ENCODE results near the gene SDC3.
"Not testable (repeated sequence)": the region's sequence is repeated elsewhere in the genome, so short reads cannot be mapped to it uniquely, and the experiment has no call there.

The SDC3 gene

DNA sequence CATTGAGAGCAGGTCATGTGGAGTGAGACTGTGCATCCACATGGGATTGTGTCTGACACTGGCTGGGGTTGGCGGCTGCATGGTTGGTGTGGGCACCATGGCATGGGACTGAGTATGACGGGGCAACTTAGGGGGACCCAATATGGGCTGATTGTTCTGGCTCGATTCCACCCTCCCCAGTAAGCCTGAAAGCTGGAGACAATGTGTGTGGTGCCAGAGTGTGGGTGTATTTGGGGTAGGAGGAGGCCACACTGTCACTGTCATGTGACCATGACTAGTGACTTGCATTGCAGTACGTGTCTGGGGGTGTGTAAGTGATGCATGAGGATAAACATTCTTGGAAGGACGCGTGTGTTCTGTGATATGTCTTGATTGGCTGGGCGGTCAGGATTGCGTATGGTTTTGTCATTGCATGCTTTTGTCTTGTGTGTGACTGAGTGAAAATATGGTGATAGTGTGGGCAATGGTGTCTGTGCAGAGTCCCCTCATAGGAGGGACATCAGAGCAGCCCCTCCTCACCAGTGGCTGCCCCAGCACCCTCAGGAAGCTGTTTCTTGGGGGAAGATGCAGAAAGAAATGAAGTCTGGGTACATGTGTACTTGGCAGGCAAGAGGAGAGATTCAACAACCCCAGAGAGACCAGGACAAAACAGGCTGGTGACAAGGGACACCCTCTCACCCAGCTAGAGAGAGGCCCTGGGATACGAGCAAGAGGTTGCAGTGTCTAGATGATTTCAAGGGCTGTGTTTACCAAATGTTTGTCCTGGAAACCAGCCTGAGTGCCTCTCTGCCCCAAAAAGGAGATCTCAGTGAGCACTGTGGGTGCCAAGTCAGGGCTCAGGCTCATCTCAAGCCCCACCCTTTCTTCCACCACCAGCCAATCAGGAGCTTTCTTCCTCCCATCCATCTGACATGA, 36.3 kb downstream of the SDC3 start:
- no peak for DNase-seq

DNA sequence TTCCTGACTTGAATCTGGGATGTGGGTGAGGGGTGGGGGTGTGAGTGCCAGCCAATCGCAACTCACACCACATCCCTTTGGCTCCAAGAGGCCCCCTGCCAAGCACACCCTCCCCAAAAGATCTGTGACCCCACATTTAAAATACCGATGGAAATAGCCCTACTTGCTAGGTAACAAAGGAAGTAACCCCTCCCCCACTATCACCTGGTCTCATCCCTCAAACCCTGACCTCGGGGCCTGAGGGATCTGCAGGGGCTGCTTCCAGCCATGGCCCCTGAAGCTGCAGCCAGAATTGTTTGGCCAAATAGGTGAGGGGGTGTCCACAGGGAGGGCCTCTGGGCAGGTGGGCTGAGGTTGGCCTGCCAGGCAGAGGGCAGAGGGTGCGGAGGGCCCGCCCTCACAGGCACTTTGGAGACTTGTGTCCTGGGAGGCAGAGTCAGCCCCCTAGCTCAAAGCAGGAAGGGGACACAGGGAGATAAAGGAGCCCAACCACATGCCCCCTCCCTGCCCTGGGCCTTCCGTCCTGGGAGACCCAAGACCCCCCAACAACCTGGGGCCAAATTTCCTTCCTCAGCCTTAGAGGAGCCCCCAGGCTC, 37.2 kb downstream of the SDC3 start:
- no peak for DNase-seq

DNA sequence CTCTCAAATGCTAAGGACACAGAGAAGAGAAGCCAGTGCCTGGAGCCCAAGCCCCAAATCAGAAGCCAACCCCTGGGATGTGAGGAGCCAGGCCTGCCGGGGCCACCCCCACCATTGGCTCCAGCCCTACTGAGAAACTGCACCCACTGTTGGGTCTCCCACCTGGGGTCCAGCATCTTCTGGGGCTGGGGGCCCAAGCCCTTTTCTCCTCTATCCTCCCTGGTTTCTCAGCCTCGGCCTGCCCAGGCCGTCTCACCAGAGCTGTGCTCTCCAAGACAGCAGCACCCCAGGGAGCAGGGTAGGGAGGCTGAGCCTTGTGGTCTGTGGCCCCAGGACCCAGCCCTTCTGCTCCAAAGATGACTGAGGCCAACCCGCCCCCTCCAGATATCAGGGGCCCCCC, 37.9 kb downstream of the SDC3 start:
- no peak for DNase-seq

DNA sequence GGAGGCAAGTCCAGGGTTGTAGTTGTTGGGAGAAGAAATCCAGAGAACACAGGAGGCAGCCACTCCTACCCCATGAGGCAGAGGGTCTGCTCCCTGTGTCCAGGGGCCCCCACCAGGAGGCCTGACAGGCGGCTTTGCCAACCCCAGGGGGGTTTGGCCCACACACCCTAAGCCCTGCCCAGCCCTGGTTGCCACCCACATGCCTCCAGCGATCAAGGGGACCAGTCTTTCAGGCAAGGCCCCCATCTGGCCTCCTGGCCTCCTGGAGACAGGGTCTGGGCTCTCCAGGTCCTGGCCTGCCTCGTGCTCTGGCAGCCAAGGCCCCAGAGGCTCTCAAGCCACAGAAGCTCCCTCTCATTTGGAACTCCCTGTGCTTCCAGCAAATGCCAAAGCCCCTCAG, 38.5 kb downstream of the SDC3 start:
- no peak for DNase-seq

DNA sequence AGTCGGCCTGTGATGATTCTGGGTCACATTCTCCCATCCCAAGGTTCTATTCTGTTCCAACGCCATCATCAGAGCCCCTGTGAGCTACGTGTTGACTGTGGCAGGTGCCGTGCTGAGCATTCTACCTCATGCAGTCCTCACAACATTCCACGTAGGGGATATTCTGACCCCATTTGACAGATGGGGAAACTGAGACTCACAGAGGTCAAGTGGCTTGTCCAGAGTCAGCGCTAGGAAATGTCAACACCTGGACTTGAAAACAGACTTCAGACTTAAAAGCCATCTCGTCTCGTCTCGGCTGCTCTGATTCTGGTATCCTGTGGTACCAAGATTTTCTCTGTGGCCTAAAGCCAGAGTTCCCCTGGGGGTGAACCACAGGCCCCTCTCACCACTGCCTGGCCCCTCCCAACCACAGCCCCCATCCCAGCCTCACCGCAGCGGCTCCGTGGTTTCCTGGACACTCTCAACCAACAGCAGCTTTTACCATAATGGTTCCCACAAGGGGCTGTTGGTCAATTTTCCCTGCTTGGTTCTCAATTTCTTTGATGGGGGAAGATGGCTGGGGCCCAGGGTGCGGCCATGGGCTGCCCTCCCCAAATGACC, 39.6 kb downstream of the SDC3 start:
- DNase-seq: no peak

DNA sequence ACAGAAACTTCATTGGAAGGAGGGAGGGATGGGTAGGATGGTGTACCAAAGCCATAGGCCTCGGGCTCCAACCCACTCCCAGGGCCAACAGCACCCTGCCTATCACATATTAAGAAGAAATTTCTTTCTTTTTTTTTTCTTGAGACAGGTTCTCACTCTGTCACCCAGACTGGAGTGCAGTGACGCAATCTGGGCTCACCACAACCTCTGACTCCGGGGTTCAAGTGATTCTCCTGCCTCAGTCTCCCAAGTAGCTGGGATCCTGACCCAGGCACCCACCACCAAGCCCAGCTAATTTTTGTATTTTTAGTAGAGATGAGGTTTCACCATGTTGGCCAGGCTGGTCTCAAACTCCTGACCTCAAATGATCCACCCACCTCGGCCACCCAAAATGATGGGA, 40.5 kb downstream of the SDC3 start:
- not testable (repeated sequence) for DNase-seq

DNA sequence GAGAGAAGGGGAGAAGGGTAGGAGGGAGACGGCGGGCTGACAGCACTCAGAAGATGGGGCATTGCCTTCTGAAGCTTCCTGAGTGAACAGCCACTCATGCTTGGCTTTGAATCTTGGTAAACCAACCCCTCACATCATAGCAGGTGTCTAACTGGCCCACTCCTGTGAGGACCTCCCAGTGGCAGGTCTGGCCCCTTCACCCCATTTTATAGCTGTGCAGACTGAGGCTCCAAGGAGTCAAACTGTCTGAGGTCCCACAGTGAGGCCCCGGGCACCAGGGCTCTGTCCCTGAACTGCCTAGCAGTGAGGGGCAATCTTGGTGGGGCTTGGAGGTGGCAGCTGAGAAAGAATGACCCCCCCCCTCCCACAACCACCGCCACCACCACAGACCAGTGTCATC, 41.0 kb downstream of the SDC3 start:
- no peak for DNase-seq

DNA sequence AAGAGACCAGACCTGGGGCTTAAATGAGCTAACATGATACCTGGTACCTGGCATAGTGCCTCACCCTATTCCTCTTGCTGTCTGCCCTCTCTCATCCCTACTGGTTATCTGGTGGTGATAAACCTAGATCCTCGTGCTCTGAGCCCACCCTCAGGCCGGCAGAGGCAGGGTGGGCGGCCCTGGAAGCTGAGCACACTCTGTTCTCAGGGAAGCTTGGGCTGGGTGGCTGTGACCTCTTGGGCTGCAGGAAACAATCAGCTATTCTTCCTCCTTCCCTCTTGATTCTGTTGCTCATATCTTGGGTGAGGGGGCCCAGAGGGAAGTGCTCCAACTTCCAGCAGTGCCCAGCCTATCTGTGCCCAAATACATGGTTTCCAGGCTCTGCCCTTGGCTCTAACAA, 42.0 kb downstream of the SDC3 start:
- DNase-seq: no peak

DNA sequence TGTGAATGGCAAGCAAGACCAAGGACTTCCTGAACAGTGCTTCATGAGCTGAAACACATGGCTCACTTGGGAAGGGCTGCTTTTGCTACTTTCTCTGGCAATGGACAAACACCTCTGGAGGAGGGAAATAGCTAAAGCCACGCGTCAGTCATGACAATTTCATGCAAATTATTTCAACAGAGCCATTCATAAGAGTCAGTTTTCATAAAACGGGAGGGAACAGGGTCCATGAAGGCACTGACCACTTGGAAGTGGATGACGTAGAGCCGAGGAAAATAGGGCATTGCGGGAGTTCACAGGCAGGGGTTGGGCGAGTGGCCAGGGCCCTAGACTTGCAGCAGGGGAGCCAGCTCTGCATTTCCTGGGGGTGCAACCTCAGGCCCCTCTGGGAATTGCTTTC, 43.9 kb downstream of the SDC3 start:
- no peak for DNase-seq

DNA sequence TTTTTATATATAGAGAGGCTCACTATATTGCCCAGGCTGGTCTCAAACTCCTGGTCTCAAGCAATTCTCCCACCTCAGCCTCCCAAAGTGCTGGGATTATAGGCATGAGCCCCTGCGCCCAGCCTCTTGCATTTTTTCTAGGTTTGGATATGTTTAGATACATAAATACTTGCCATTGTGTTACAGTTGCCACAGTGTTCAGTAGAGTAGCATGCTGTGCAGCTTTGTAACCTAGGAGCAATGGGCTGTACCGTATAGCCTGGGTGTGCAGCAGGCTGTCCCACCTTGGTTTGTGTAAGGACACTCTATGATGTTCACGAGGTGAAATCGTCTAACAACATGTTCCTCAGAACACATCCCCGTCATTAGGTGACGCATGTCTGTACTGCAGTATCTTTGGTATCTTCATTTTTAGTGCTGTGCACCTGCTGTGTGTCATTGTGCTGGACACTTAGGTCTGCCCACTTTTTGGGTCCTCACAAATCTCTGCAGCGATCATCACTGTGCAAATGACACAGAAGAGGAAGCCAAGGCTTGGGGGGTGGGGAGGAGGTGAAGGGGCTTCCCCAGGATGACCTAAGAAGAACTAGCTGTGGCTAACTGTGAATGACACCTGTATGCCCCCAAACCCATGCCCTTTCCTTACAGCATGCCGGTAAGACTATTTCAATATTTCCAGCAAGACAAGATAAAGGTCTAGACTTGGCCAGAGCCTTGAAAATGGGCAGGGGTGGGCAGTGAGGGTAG, 44.5 kb downstream of the SDC3 start:
- no peak for DNase-seq

DNA sequence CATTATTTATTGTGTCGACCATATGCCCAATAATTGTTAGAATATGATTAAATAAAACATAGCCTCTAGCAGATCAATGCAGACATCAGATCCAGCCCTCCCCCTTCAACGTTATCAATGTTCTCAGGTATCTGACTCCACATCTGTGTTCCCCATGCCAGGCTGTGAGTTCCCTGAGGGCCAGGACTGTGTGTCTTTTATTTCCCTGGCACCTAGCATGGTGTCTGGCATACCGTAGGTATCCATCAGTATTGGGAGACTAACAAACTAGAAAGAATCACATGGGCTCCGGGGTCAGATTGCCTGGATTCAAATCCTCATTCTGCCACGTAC, 48.3 kb downstream of the SDC3 start:
- no peak for DNase-seq

DNA sequence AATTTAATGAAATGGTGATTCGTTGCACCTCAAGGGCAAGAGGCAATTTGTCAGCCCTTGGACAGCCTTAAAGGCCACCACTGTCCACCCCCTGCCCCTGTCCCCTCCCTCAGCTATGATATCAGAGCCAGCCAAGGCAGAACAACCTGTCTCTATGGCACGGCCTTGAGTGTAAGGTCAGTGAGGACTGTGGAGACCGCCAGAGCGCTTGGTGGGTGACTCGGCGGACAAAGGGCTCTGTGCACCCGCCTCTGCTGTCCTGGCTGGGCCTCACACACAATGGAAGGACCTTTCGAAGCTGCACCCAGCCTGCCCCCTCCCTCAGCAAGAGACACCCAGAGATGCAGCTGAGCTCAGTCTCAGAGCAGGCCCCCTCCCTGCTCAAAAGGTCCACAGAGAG, 50.6 kb downstream of the SDC3 start:
- DNase-seq: no peak

DNA sequence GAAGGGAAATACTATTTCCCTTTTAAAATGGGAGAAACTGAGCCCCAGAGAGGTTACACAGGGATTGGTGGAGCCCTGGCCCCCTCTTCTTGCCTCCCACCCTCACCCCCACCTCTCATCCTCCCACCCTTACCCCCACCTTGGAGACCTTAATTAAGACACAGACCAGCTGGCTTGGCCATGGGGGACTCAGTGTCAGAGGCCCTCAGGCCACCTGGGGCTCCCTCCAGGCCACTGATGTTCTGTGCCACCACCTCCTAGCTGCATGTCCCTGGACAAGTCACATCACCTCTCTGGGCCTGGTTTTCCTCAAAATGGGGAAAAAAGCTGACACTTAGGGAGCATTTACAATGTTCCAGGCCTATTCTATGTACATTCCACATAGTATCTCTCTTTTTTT, 51.5 kb downstream of the SDC3 start:
- no peak for DNase-seq

DNA sequence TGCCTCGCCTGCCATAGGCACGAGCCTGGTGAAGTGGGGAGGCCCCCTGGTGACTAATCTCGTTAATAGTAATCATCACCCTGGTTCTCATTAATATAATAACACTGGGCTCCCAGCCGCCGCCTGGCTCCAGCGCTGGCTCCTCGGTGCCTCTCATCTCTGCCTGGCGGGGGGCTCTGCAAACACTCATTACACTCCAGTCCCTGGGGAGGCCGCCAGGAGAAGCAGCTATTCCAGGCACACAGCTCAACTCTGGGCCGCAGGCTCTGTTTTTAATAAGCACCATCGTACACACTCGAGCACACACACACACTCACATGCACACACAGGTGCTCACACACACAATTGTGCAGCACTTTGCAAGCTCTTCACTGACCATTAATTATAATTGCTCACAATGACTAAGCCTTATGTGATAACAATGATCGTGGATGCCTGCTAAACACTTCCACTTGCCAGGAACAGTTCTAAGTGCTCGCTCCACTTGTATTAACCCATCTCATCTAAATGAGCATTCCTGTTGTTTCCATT, 52.2 kb downstream of the SDC3 start:
- peak; percentile 77 for DNase-seq

DNA sequence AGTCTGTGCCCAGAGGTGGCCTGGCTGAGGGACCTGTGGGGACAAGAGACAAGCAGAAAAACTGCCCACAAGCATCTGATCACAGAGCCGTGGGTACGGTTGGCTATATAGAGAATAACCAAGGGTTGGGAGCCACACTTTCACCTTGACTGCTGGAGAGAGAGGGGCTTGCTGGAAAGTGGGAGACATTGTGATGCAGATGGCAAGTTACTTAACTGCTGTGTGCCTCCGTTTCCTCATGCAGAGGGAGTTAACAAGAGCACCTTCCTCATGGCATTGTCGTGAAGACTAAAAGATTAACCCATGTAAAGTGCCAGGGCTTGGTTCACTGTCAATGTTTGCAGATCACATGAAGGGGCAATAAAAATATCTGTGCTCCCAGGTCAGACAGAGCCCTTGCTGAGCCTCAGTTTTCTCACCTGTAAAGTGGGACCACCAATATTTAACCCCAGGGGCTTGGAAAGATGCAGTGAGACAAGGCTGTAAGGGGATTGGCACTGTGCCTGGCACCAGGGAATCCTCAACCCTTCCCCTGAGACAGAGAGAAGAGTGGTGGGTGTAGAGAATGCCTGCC, 52.8 kb downstream of the SDC3 start:
- DNase-seq: no peak

DNA sequence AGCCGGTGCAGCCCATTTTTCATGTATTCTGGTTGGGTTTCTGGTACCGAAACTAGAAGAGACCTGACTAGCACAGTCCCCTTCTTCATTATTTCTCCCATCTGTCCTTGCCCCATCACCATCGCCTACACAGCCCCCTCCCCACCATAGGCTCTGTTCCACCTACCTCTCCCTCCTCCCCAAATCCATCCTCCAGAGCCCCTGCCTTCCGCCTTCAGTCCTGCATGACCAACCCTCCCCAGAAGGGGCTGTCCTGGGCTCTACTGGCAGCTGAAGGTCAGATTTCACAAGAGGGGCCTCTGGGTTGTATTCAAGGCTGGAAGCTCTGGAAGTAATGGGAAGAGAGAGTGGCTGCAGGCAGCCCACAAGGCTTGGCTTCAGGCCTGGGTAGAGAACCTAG, 55.2 kb downstream of the SDC3 start:
- DNase-seq: no peak

DNA sequence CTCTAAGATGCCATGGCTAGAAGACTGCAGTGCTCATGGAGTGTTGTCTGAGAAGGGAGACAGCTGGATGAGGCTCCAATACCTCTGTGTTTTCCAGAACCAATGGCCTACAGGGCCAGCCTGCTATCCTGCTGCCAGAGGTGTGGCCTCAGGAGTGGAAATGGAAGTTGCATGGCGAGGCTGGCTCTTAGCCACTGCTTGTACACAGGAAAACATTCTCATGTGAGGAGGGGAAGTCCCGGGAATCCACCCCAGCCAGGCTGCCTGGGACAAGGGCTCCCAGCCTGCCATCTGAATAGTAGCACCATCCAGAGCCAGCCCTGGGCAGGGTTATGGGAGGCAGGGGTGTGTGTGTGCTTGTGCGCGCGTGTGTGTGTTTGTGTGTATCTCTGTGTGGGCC, 56.5 kb downstream of the SDC3 start:
- no peak for DNase-seq

DNA sequence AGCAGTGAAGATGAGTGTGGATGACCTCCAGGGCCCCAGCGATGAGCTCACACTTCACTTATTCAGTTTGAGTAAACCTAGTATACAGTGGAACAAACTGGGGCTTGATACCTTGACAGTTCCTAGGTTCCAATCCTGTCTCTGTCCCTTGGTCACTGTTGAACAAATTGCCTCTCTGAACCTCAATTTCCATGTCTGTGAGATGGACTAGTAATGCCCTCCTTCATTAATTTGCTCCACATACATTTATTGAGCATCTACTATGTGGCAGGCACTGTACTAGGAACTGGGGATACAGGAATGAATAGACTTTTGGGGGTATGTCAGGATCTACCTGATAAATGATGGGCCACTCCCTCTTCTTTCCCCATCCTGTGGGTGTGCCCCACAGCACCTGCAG, 57.3 kb downstream of the SDC3 start:
- DNase-seq: no peak

DNA sequence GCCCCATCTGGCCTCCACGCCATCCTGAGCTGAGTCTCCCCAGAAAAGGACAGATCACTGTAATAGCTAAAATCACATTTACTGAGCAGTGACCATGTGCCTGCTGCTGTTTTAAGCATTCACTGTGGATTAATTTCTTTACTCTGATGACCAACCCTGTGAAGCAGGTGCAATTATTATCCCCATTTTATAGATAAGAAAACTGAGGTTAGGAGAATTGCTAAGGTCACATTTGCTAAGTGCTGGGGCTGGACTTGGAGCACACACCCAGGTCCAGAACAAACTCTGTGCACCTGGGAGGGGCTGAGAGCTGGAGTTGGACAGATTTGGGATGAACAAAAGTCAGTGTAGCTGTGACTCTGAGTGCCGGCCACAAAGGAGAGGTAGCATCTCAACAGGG, 58.0 kb downstream of the SDC3 start:
- no peak for DNase-seq

DNA sequence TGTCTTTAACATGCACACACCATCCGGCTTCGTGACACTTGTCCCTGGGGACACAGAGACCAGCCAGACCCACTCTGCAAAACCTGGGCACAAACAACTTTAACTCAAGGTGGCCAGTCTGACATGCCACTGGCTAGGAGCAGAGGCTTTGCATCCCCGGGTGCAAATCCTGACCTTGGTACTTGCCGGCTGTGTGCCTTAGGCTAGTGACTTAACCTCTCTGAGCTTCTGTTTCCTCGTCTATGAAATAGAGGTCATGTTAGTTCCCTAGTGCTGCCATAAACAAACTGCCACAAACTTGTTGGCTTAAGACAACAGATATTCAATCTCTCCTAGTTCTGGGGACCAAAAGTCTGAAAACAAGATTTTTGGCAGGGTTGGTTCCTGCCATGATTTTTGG, 60.4 kb downstream of the SDC3 start:
- DNase-seq: no peak

DNA sequence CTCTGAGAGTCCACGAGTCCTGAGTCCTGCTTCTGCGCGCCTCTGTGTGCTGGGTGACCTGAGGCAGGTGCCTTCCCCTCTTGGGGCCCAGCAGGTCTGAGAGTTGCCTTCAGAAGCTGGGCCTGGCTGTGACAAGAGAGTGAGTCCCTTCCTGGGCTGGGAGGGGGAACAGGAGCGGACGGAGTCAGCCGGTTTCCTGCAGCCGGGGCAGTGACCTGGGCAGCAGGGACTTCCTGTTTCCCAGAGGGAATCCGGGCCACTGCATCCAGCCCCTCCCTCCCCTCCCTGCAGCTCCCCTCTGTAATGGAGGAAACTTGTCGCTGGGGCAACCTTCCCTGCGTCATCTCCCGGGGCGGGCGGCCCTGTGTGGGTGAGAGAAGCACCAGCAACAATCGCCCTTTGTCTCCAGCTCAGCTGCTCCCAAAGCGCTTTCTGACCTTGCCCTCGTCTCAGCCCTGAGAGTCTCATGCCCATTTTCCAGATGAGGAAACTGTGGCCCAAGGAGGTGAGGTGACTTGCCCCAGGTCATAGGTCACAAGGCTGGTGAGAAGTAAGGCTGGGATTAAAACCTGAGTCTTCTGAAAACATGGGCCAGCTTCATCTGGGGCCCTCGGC, 61.1 kb downstream of the SDC3 start:
- peak; percentile 79 for DNase-seq

DNA sequence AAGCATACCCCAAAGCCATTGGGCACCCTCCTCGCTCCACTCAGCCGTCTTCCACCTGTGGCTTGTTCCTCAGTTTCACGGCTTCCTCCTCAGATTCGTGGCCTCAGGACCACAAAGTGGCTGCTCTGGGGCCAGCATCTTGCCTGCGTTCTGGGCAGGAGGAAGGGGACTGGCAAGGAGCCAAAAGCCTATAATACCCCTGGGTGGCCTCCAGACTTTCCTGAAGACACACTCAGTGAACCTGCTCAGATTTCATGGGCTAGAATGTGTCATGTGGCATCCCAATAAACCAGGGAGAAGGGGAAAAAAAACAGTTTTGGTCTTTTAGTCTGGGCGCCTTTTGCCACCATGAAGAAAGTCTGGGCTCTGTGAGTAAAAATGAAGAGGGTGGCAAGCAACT, 62.0 kb downstream of the SDC3 start:
- DNase-seq: no peak

DNA sequence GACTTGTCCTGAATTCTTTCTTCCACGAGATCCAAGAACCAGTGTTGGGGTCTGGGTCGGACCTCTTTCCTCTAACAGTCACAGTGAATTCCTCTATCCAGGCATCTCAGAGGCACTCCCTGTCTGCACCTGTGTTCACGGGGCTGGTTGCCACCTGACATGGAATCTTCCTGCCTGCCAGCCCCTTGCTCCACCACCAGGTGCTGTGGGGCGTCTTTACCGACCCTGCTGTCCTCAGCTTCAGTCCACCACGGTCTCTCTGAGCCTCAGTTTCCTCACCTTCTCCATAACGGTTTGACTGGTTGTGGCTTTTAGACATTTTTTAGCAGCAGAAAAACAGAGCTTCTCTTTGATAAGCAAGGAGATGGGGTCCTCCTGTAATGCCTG, 62.7 kb downstream of the SDC3 start:
- no peak for DNase-seq

Data from eye (tissue), 1 donor.